DMS 273 (cell line): Measurements from ENCODE around the gene RAD17.
"Not testable (repeated sequence)": the region's sequence is repeated elsewhere in the genome, so short reads cannot be mapped to it uniquely, and the experiment has no call there.

Source experiments
- DNase-seq: peaks from one replicate; lab custom pipeline; 2025; ENCODE audit not compliant: unreplicated experiment; lab: John Stamatoyannopoulos, UW

RAD17 gene

DNA sequence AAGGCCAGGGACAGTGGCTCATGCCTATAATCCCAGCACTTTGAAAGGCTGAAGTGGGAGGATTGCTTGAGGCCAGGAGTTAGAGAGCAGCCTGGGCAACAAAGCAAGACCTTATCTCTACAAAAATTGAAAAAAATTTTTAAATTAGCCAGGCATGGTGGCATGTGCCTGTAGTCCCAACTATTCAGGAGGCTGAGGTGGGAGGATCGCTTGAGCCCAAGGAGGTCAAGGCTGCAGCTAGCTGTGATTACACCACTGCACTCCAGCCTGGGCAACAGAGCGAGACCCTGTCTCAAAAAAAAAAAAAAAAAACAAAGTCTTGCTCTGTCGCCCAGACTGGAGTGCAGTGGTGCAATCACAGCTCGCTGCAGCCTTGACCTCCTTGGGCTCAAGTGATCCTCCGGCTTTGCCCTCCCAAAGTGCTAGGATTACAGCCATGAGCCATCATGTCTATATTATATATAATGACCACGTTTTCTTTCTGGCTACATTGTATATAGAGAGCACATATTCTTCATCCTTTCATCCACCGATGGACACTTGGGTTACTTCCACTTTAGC, 85.9 kb downstream of the RAD17 start:
- DNase-seq, result not testable (repeated sequence)

DNA sequence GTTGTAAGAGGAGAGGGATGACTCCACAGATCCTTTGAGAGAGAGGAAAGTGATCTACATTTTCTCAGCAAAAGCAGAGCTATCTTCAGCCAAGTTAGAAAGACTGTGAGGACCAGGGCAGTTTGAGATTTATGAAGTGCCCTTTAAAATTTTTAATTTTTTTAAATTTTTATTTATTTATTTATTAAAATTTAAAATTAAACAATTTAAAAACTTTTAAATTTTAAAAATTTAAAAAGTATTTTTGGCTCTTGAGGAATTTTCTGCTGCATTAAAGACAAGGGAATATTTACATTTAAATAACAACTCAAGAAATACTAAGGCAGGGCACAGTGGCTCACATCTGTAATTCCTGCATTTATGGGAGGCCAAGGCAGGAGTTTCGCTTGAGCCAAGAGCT, 92.6 kb downstream of the RAD17 start:
- no peak for DNase-seq
